Epithelial cell of proximal tubule (primary cell): ENCODE measurements around the gene FMO3. TPM values are rescaled to one million over a fixed set of nuclear protein-coding genes. Genes with fewer than 3 reads are reported as not detected.
A peak's percentile ranks its signal among the peaks of the same experiment; 100 is the strongest.

Experiments used
- DNase-seq: peaks from one replicate; pipeline ENCODE4 v3.0.0-alpha.2; 2011; ENCODE audit warnings: low read depth
- H3K4me3 ChIP-seq: 2 replicates; pipeline ENCODE4 v1.5.1; 2011; ENCODE audit warnings: low read depth, mild to moderate bottlenecking, low read length
- CTCF ChIP-seq: conservative IDR thresholded peaks from 2 replicates; pipeline ENCODE4 v1.5.1; 2012; ENCODE audit warnings: low read depth, mild to moderate bottlenecking, low read length
- total RNA-seq: library from RNA; depleted of rRNA; stranded (reverse); fragments of >200 nt; gene quantifications from 2 replicates; pipeline ENCODE4 v1.2.3, GENCODE V29; 2015

The FMO3 gene
- total RNA-seq, 1 donor from 2014 or later: not detected

- H3K4me3 ChIP-seq: no peak overlapping the region
- TF ChIP-seq CTCF: no peak
- DNase-seq: no peak
Observed at GRCh38 chr1:171139890-171140289, 49.2 kb downstream of the FMO3 start.

GRCh38 chr1:171140401-171140800 lies 49.7 kb downstream of the FMO3 start:
- no peak for TF ChIP-seq CTCF
- no peak overlapping the region for H3K4me3 ChIP-seq
- DNase-seq: no peak

GRCh38 chr1:171140956-171141687 lies 50.4 kb downstream of the FMO3 start:
- TF ChIP-seq CTCF: no peak
- no peak for DNase-seq

GRCh38 chr1:171141688-171142415 lies 51.1 kb downstream of the FMO3 start:
- DNase-seq: no peak
- H3K4me3 ChIP-seq: no peak overlapping the region
- TF ChIP-seq CTCF: peak; percentile 39

More at GRCh38 chr1:171140956-171141687, 50.4 kb downstream of the FMO3 start:
- H3K4me3 ChIP-seq: no peak overlapping the region

GRCh38 chr1:171142416-171143385 lies 52.0 kb downstream of the FMO3 start:
- no peak for TF ChIP-seq CTCF
- no peak overlapping the region for H3K4me3 ChIP-seq
- DNase-seq: no peak

GRCh38 chr1:171150156-171150555 lies 59.5 kb downstream of the FMO3 start:
- no peak for DNase-seq
- TF ChIP-seq CTCF: no peak

More at GRCh38 chr1:171150156-171150555, 59.5 kb downstream of the FMO3 start:
- no peak overlapping the region for H3K4me3 ChIP-seq
